SH-SY5Y (cell line): ENCODE measurements around the gene PCBP4.

Experiments used
- GATA2 ChIP-seq: IDR thresholded peaks from 2 replicates; pipeline ENCODE4 v1.6.1; 2011; ENCODE audit warnings: mild to moderate bottlenecking, low read depth, low read length
- GATA3 ChIP-seq: IDR thresholded peaks from 2 replicates; pipeline ENCODE4 v1.6.1; 2011; ENCODE audit warnings: low read depth, mild to moderate bottlenecking, low read length, moderate library complexity

- no peak for TF ChIP-seq GATA2
- no peak for TF ChIP-seq GATA3
Measured at GRCh38 chr3:51966486-51966885, 768 bp downstream of the PCBP4 start.
